Esophagus squamous epithelium (tissue), 4 donors: Measurements from ENCODE around the gene PDPN.

Experiments
- POLR2A ChIP-seq, 4 donors: fragments of 450-650 bp; IDR thresholded peaks; one replicate each; pipeline ENCODE4 v1.6.1; 2017; ENCODE audit warnings: antibody characterized with exemption in 4 of 4, mild to moderate bottlenecking in 4 of 4, moderate library complexity in 3 of 4
- TF ChIP-seq, protein P1 (sequence below), 6 experiments: fragments of 450-650 bp in 4 of 6; fragments of 200-600 bp in 2 of 6; sonication (generic) in 2 of 6; IDR thresholded peaks; one replicate each; pipeline ENCODE4 v1.5.1; 2016 to 2019; ENCODE audit warnings: antibody characterized with exemption in 6 of 6, mild to moderate bottlenecking in 4 of 6, moderate library complexity in 4 of 6

DNA sequence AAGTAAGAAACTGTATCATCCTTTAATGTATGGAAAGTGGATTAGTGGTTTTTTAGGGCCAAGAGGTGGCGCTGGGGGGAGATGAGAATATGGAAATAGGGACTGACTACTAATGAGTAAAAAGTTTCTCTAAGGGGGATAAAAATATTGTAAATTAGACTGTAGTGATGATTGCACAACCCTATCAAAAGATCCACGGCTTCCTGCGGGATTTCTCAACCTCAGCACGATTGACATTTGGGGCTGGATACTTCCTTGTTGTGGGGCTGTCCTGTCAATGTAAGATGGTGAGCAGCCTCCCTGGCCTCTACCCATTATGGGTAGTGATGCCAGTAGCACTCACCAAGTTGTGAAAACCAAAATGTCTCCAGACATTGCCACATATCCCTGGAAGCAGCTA, 80.3 kb downstream of the PDPN start:
- TF ChIP-seq, protein P1, sequence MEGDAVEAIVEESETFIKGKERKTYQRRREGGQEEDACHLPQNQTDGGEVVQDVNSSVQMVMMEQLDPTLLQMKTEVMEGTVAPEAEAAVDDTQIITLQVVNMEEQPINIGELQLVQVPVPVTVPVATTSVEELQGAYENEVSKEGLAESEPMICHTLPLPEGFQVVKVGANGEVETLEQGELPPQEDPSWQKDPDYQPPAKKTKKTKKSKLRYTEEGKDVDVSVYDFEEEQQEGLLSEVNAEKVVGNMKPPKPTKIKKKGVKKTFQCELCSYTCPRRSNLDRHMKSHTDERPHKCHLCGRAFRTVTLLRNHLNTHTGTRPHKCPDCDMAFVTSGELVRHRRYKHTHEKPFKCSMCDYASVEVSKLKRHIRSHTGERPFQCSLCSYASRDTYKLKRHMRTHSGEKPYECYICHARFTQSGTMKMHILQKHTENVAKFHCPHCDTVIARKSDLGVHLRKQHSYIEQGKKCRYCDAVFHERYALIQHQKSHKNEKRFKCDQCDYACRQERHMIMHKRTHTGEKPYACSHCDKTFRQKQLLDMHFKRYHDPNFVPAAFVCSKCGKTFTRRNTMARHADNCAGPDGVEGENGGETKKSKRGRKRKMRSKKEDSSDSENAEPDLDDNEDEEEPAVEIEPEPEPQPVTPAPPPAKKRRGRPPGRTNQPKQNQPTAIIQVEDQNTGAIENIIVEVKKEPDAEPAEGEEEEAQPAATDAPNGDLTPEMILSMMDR (IDR thresholded peaks at IDR 0.05) = no peak
- no peak for TF ChIP-seq POLR2A (IDR thresholded peaks at IDR 0.05)
